G401 (cell line): ENCODE results near the gene OSBPL5. TPM values are rescaled to one million over a fixed set of nuclear protein-coding genes. Genes with fewer than 3 reads are reported as not detected.
"Not testable (repeated sequence)": the region's sequence is repeated elsewhere in the genome, so short reads cannot be mapped to it uniquely, and the experiment has no call there.

Experiments
- DNase-seq: peaks from one replicate; pipeline ENCODE4 v3.0.0-alpha.2; 2015; ENCODE audit warnings: low spot score
- in situ Hi-C: cut with HindIII; loops from 2 replicates; pipeline ENCODE4 v1.10.0; 2016; ENCODE audit warnings: low sequenced_read_pairs, mixed read lengths
- total RNA-seq: library from RNA; depleted of rRNA; stranded (reverse); fragments of >200 nt; shearing (Covaris generic); gene quantifications from 2 replicates; pipeline ENCODE4 v1.2.3, GENCODE V29; 2014

Gene OSBPL5
- total RNA-seq, 1 experiment from 2014 or later = 16.2 TPM

GRCh38 chr11:3127706-3128355, 37.3 kb downstream of the OSBPL5 start:
- in situ Hi-C loops = no loop called here
- no peak for DNase-seq

GRCh38 chr11:3126901-3127691, 38.0 kb downstream of the OSBPL5 start:
- in situ Hi-C loops = no loop called here
- no peak for DNase-seq

GRCh38 chr11:3126207-3126865, 38.8 kb downstream of the OSBPL5 start:
- in situ Hi-C loops = no loop called here
- DNase-seq = no peak

- in situ Hi-C loops = no loop called here
- DNase-seq = no peak
Observed at GRCh38 chr11:3124821-3125220, 40.3 kb downstream of the OSBPL5 start.

- in situ Hi-C loops = no loop called here
- no peak for DNase-seq
Observed at GRCh38 chr11:3123761-3124733, 41.1 kb downstream of the OSBPL5 start.

GRCh38 chr11:3123305-3123704, 41.8 kb downstream of the OSBPL5 start:
- in situ Hi-C loops = no loop called here
- DNase-seq = peak; percentile 80

- no peak for DNase-seq
Observed at GRCh38 chr11:3122775-3123201, 42.3 kb downstream of the OSBPL5 start.

GRCh38 chr11:3121931-3122774, 43.0 kb downstream of the OSBPL5 start:
- in situ Hi-C loops = no loop called here

More at GRCh38 chr11:3122775-3123201, 42.3 kb downstream of the OSBPL5 start:
- in situ Hi-C loops = no loop called here

GRCh38 chr11:3121416-3121815, 43.7 kb downstream of the OSBPL5 start:
- no peak for DNase-seq

More at GRCh38 chr11:3121931-3122774, 43.0 kb downstream of the OSBPL5 start:
- no peak for DNase-seq

GRCh38 chr11:3120071-3120792, 44.9 kb downstream of the OSBPL5 start:
- in situ Hi-C loops = no loop called here
- DNase-seq = no peak

More at GRCh38 chr11:3121416-3121815, 43.7 kb downstream of the OSBPL5 start:
- in situ Hi-C loops = no loop called here

GRCh38 chr11:3119141-3119821, 45.8 kb downstream of the OSBPL5 start:
- in situ Hi-C loops = no loop called here
- DNase-seq = no peak

GRCh38 chr11:3115321-3115720, 49.8 kb downstream of the OSBPL5 start:
- in situ Hi-C loops = no loop called here
- no peak for DNase-seq

- in situ Hi-C loops, DNase-seq: not testable (repeated sequence)
Observed at GRCh38 chr11:3113661-3114060, 51.4 kb downstream of the OSBPL5 start.

- in situ Hi-C loops = no loop called here
- DNase-seq = no peak
Observed at GRCh38 chr11:3111919-3112690, 53.0 kb downstream of the OSBPL5 start.

GRCh38 chr11:3111466-3111865, 53.6 kb downstream of the OSBPL5 start:
- no peak for DNase-seq
- in situ Hi-C loops = no loop called here
